ENCODE results near the gene OST4. TPM values are rescaled to one million over a fixed set of nuclear protein-coding genes. Genes with fewer than 3 reads are reported as not detected.

Gene OST4
- total RNA-seq, 4 donors from 2014 or later, result 92.7 to 320 (median 202) TPM

GRCh38 chr2:27091746-27092695 lies 20.6 kb upstream of the OST4 start:
- Histone ChIP-seq H3K36me3 (no peaks in the 10 kb centered on the region), H3K9me3 (no peaks in the 10 kb centered on the region), H3K27me3 (no peaks in the 10 kb centered on the region), H3K27ac (no peak overlapping the region), H3K4me3 (no peak overlapping the region), H3K4me1 (peaks cover 9 to 22% (median 15%) of the 10 kb centered on the region in 4 donors)
- intact Hi-C loops (cut with DNase I; ENCODE audit: low total_unique reads) (no loop called here), in situ Hi-C loops (cut with MboI; ENCODE audit: low pct_ligation_motif_present in 1 of 4, low pct_unique_long_range_greater_than_20kb in 1 of 4, low sequenced_read_pairs in 3 of 4) (loop anchor here in 3 of 4 donors (25.0 kb wide), 1 partner anchor 130 kb away; the partner anchor contains the start of gene MAPRE3 (in 3 of the 3))
- WGBS, 2 donors (ENCODE audit: low coverage in 1 of 2), result 75 to 80% methylated on average over 7 to 25 of the region's 25 CpGs
- TF ChIP-seq, protein P1, sequence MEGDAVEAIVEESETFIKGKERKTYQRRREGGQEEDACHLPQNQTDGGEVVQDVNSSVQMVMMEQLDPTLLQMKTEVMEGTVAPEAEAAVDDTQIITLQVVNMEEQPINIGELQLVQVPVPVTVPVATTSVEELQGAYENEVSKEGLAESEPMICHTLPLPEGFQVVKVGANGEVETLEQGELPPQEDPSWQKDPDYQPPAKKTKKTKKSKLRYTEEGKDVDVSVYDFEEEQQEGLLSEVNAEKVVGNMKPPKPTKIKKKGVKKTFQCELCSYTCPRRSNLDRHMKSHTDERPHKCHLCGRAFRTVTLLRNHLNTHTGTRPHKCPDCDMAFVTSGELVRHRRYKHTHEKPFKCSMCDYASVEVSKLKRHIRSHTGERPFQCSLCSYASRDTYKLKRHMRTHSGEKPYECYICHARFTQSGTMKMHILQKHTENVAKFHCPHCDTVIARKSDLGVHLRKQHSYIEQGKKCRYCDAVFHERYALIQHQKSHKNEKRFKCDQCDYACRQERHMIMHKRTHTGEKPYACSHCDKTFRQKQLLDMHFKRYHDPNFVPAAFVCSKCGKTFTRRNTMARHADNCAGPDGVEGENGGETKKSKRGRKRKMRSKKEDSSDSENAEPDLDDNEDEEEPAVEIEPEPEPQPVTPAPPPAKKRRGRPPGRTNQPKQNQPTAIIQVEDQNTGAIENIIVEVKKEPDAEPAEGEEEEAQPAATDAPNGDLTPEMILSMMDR (IDR thresholded peaks at IDR 0.05), result no peak
- no peak for TF ChIP-seq POLR2AphosphoS5 (IDR thresholded peaks at IDR 0.05)
- no peak for TF ChIP-seq EP300 (IDR thresholded peaks at IDR 0.05; ENCODE audit: low read depth)
- no peak for TF ChIP-seq POLR2A (IDR thresholded peaks at IDR 0.05)
- DNase-seq, result no peak

- Histone ChIP-seq H3K4me1 (peaks cover 12 to 31% (median 23%) of the 10 kb centered on the region in 4 donors), H3K36me3 (no peaks in the 10 kb centered on the region), H3K27ac (no peak overlapping the region), H3K9me3 (no peaks in the 10 kb centered on the region), H3K27me3 (no peaks in the 10 kb centered on the region), H3K4me3 (no peak overlapping the region)
- DNase-seq, result no peak
- 89% methylated on average over 14 of the region's 14 CpGs; no CpG with 5 or more reads in 1 of the 2 donors for WGBS, 2 donors (ENCODE audit: low coverage in 1 of 2)
- intact Hi-C loops (cut with DNase I; ENCODE audit: low total_unique reads), result loop anchor here (5.0 kb wide), 2 partner anchors 37 to 57 kb away; partner anchors contain the start of genes AGBL5 and TMEM214
- in situ Hi-C loops (cut with MboI; ENCODE audit: low pct_ligation_motif_present in 1 of 4, low pct_unique_long_range_greater_than_20kb in 1 of 4, low sequenced_read_pairs in 3 of 4), result loop anchor here (10.0 to 25.0 kb wide), 2 partner anchors 125 to 127 kb away; partner anchors contain the start of gene MAPRE3 (in 3 of the 4)
- no peak for TF ChIP-seq POLR2AphosphoS5 (IDR thresholded peaks at IDR 0.05)
- no peak for TF ChIP-seq POLR2A (IDR thresholded peaks at IDR 0.05)
- TF ChIP-seq, protein P1 (IDR thresholded peaks at IDR 0.05), result no peak
- TF ChIP-seq EP300 (IDR thresholded peaks at IDR 0.05; ENCODE audit: low read depth), result no peak
Observed at GRCh38 chr2:27089111-27089954, 17.9 kb upstream of the OST4 start.

DNA sequence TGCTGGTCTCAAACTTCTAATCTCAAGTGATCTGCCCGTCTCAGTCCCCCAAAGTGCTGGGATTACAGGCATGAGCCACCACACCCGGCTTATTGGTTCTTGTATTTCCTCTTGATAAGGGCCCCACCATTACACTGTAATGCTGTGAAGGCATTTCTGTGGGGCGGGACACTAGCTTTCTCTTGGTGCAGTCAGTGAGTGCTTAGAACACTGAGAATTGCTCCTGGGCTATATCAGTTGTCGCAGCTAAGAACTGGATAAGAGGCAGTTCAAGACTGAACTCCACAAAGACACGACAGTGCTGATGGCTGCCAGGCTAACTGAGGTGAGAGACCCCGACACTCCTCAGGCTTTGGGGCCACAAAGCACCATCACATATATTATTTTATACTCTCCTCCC lies 17.2 kb upstream of the OST4 start:
- 57 to 71% methylated on average over 5 to 6 of the region's 6 CpGs for WGBS, 2 donors (ENCODE audit: low coverage in 1 of 2)
- Histone ChIP-seq H3K4me1 (peaks cover 12 to 32% (median 23%) of the 10 kb centered on the region in 4 donors), H3K36me3 (no peaks in the 10 kb centered on the region), H3K27me3 (no peaks in the 10 kb centered on the region), H3K4me3 (no peak overlapping the region), H3K9me3 (no peaks in the 10 kb centered on the region), H3K27ac (no peak overlapping the region)
- DNase-seq, result no peak
- intact Hi-C loops (cut with DNase I; ENCODE audit: low total_unique reads), result loop anchor here (5.0 kb wide), 2 partner anchors 36 to 56 kb away; partner anchors contain the start of genes AGBL5 and TMEM214
- in situ Hi-C loops (cut with MboI; ENCODE audit: low pct_ligation_motif_present in 1 of 4, low pct_unique_long_range_greater_than_20kb in 1 of 4, low sequenced_read_pairs in 3 of 4), result loop anchor here (10.0 to 25.0 kb wide), 2 partner anchors 124 to 126 kb away; partner anchors contain the start of gene MAPRE3 (in 3 of the 4)
- TF ChIP-seq EP300 (IDR thresholded peaks at IDR 0.05; ENCODE audit: low read depth) (no peak), POLR2AphosphoS5 (IDR thresholded peaks at IDR 0.05) (no peak), POLR2A (IDR thresholded peaks at IDR 0.05) (no peak)
- TF ChIP-seq, protein P1 (IDR thresholded peaks at IDR 0.05), result no peak
